Measurements from ENCODE around the gene BACE1-AS.
"Not testable (repeated sequence)": the region's sequence is repeated elsewhere in the genome, so short reads cannot be mapped to it uniquely, and the experiment has no call there.

Gene BACE1-AS

GRCh38 chr11:117259417-117259816, 31.7 kb upstream of the BACE1-AS start:
- no peak for DNase-seq (ENCODE audit: low spot score)
- TF ChIP-seq CTCF (IDR thresholded peaks at IDR 0.05; ENCODE audit: extremely low read depth, missing control alignments) = no peak

- DNase-seq (ENCODE audit: low spot score) = not testable (repeated sequence)
These were observed 26.4 kb upstream of the BACE1-AS start for GRCh38 chr11:117264624-117265323.

GRCh38 chr11:117265745-117266144, 25.4 kb upstream of the BACE1-AS start:
- no peak for DNase-seq (ENCODE audit: low spot score)

GRCh38 chr11:117269856-117270255, 21.3 kb upstream of the BACE1-AS start:
- DNase-seq (ENCODE audit: low spot score) = no peak
- TF ChIP-seq CTCF (IDR thresholded peaks at IDR 0.05; ENCODE audit: extremely low read depth, missing control alignments) = no peak

More at GRCh38 chr11:117265745-117266144, 25.4 kb upstream of the BACE1-AS start:
- TF ChIP-seq CTCF (IDR thresholded peaks at IDR 0.05; ENCODE audit: extremely low read depth, missing control alignments) = no peak

GRCh38 chr11:117271208-117271607, 19.9 kb upstream of the BACE1-AS start:
- TF ChIP-seq CTCF (IDR thresholded peaks at IDR 0.05; ENCODE audit: extremely low read depth, missing control alignments) = no peak
- no peak for DNase-seq (ENCODE audit: low spot score)

GRCh38 chr11:117272175-117272574, 19.0 kb upstream of the BACE1-AS start:
- not testable (repeated sequence) for DNase-seq (ENCODE audit: low spot score)

- no peak for TF ChIP-seq CTCF (IDR thresholded peaks at IDR 0.05; ENCODE audit: extremely low read depth, missing control alignments)
- DNase-seq (ENCODE audit: low spot score) = no peak
These were observed 17.4 kb upstream of the BACE1-AS start for GRCh38 chr11:117273550-117274289.

GRCh38 chr11:117278347-117278746, 12.8 kb upstream of the BACE1-AS start:
- no peak for DNase-seq (ENCODE audit: low spot score)
- no peak for TF ChIP-seq CTCF (IDR thresholded peaks at IDR 0.05; ENCODE audit: extremely low read depth, missing control alignments)
